WTC11 (cell line): ENCODE data around the gene F10. TPM values are rescaled to one million over a fixed set of nuclear protein-coding genes. Genes with fewer than 3 reads are reported as not detected.

Source experiments
- ATAC-seq: fragments of 200-7000 bp; cut with Tn5 transposase; 2 replicates; pipeline ENCODE4 v1.10.0; 2021; ENCODE audit warnings: mild to moderate bottlenecking, moderate library complexity
- CTCF ChIA-PET: fragments of 300-600 bp; sonication (Branson Sonifier 250); formaldehyde crosslinking; loops from one replicate; lab custom pipeline; 2021; ENCODE audit warnings: antibody characterized with exemption; lab: Charles Lee
- POLR2A ChIA-PET: fragments of 350-600 bp; sonication (Branson Sonifier 250); formaldehyde crosslinking; loops from one replicate; lab custom pipeline; 2021; ENCODE audit warnings: antibody characterized with exemption; lab: Charles Lee
- DNase-seq: peaks from one replicate; pipeline ENCODE4 v3.0.0; 2021; ENCODE audit warnings: low spot score
- H3K27ac Mint-ChIP-seq: 2 replicates; pipeline ENCODE4 v1.8.0; 2021; ENCODE audit warnings: mixed read lengths
- H3K27me3 Mint-ChIP-seq: 2 replicates; pipeline ENCODE4 v1.8.0; 2021; ENCODE audit warnings: low read depth, mild to moderate bottlenecking, moderate library complexity, mixed read lengths
- H3K36me3 Mint-ChIP-seq: 2 replicates; pipeline ENCODE4 v1.8.0; 2021; ENCODE audit warnings: mixed read lengths
- H3K4me1 Mint-ChIP-seq: 2 replicates; pipeline ENCODE4 v1.8.0; 2022; ENCODE audit warnings: mixed read lengths
- H3K4me3 Mint-ChIP-seq: 2 replicates; pipeline ENCODE4 v1.8.0; 2021; ENCODE audit warnings: mild to moderate bottlenecking, moderate library complexity, mixed read lengths
- H3K9me3 Mint-ChIP-seq: 2 replicates; pipeline ENCODE4 v1.8.0; 2021; ENCODE audit warnings: mixed read lengths
- ATF1 ChIP-seq: sonication (generic); formaldehyde crosslinking; IDR thresholded peaks from 2 replicates; pipeline ENCODE4 v1.8.1; 2023; ENCODE audit warnings: mild to moderate bottlenecking, moderate library complexity, missing genetic modification reagents
- ATF6 ChIP-seq: sonication (generic); formaldehyde crosslinking; IDR thresholded peaks from 2 replicates; pipeline ENCODE4 v1.8.1; 2023; ENCODE audit warnings: mild to moderate bottlenecking, missing genetic modification reagents
- CTCF ChIP-seq: fragments of 200-600 bp; IDR thresholded peaks from 2 replicates; pipeline ENCODE4 v1.8.0; 2022; ENCODE audit warnings: antibody characterized with exemption
- E2F4 ChIP-seq: sonication (generic); formaldehyde crosslinking; IDR thresholded peaks from 2 replicates; pipeline ENCODE4 v1.8.1; 2022; ENCODE audit warnings: low read depth, mild to moderate bottlenecking, moderate library complexity, missing genetic modification reagents, borderline replicate concordance
- E2F5 ChIP-seq: sonication (generic); formaldehyde crosslinking; IDR thresholded peaks from 2 replicates; pipeline ENCODE4 v1.8.1; 2022; ENCODE audit warnings: mild to moderate bottlenecking, moderate library complexity, missing genetic modification reagents
- FOXJ3 ChIP-seq: sonication (generic); formaldehyde crosslinking; IDR thresholded peaks from 2 replicates; pipeline ENCODE4 v1.9.0; 2021; ENCODE audit warnings: missing genetic modification reagents, mild to moderate bottlenecking, borderline replicate concordance
- FOXP4 ChIP-seq: sonication (generic); formaldehyde crosslinking; IDR thresholded peaks from 2 replicates; pipeline ENCODE4 v1.8.0; 2022; ENCODE audit warnings: mild to moderate bottlenecking, missing genetic modification reagents
- GABPB1 ChIP-seq: sonication (generic); formaldehyde crosslinking; IDR thresholded peaks from 2 replicates; pipeline ENCODE4 v1.8.1; 2023; ENCODE audit warnings: mild to moderate bottlenecking, missing genetic modification reagents
- GRHL2 ChIP-seq: fragments of 250-450 bp; sonication (Bioruptor Pico); IDR thresholded peaks from 2 replicates; pipeline ENCODE4 v1.8.0; 2022; ENCODE audit warnings: mild to moderate bottlenecking, moderate library complexity; ENCODE audit not compliant: insufficient replicate concordance, severe bottlenecking
- GTF2I ChIP-seq: fragments of 250-450 bp; sonication (Bioruptor Pico); conservative IDR thresholded peaks from 2 replicates; pipeline ENCODE4 v1.4.0; 2021; ENCODE audit warnings: mild to moderate bottlenecking
- HMGA2 ChIP-seq: fragments of 250-450 bp; sonication (Bioruptor Pico); IDR thresholded peaks from 2 replicates; pipeline ENCODE4 v1.4.0; 2021; ENCODE audit warnings: mild to moderate bottlenecking, moderate library complexity
- IRF2 ChIP-seq: sonication (generic); formaldehyde crosslinking; IDR thresholded peaks from 2 replicates; pipeline ENCODE4 v1.8.0; 2022; ENCODE audit warnings: low read depth, missing genetic modification reagents, borderline replicate concordance
- JAZF1 ChIP-seq: fragments of 250-450 bp; sonication (Bioruptor Pico); IDR thresholded peaks from 2 replicates; pipeline ENCODE4 v1.9.0; 2021; ENCODE audit warnings: moderate library complexity, mild to moderate bottlenecking, inconsistent platforms
- MLX ChIP-seq: sonication (generic); formaldehyde crosslinking; IDR thresholded peaks from 2 replicates; pipeline ENCODE4 v1.8.1; 2023; ENCODE audit warnings: mild to moderate bottlenecking, missing genetic modification reagents, moderate library complexity
- NFYB ChIP-seq: sonication (generic); formaldehyde crosslinking; conservative IDR thresholded peaks from 2 replicates; pipeline ENCODE4 v1.8.0; 2022; ENCODE audit warnings: low read depth, missing genetic modification reagents
- PREB ChIP-seq: sonication (generic); formaldehyde crosslinking; IDR thresholded peaks from 2 replicates; pipeline ENCODE4 v1.8.1; 2022; ENCODE audit warnings: mild to moderate bottlenecking, missing genetic modification reagents, moderate library complexity, borderline replicate concordance
- PRRX2 ChIP-seq: fragments of 250-450 bp; sonication (Bioruptor Pico); IDR thresholded peaks from 2 replicates; pipeline ENCODE4 v1.8.0; 2021; ENCODE audit warnings: mild to moderate bottlenecking
- SMAD3 ChIP-seq: sonication (generic); formaldehyde crosslinking; IDR thresholded peaks from 2 replicates; pipeline ENCODE4 v1.8.0; 2022; ENCODE audit warnings: missing genetic modification reagents, mild to moderate bottlenecking, borderline replicate concordance
- TEAD4 ChIP-seq: sonication (generic); formaldehyde crosslinking; IDR thresholded peaks from 2 replicates; pipeline ENCODE4 v1.8.0; 2022; ENCODE audit warnings: mild to moderate bottlenecking, missing genetic modification reagents
- ZNF138 ChIP-seq: sonication (generic); formaldehyde crosslinking; conservative IDR thresholded peaks from 2 replicates; pipeline ENCODE4 v1.8.1; 2022; ENCODE audit warnings: mild to moderate bottlenecking, moderate library complexity, missing genetic modification reagents
- ZNF219 ChIP-seq: sonication (generic); formaldehyde crosslinking; IDR thresholded peaks from 2 replicates; pipeline ENCODE4 v1.8.0; 2023; ENCODE audit warnings: missing genetic modification reagents, mild to moderate bottlenecking, borderline replicate concordance
- ZNF317 ChIP-seq: sonication (generic); formaldehyde crosslinking; IDR thresholded peaks from 2 replicates; pipeline ENCODE4 v1.8.1; 2023; ENCODE audit warnings: low read depth, mild to moderate bottlenecking, moderate library complexity, missing genetic modification reagents, borderline replicate concordance
- ZNF396 ChIP-seq: fragments of 250-450 bp; sonication (Bioruptor Pico); IDR thresholded peaks from 2 replicates; pipeline ENCODE4 v1.8.0; 2021; ENCODE audit warnings: mild to moderate bottlenecking, moderate library complexity, borderline replicate concordance
- ZNF423 ChIP-seq: fragments of 250-450 bp; sonication (Bioruptor Pico); IDR thresholded peaks from 2 replicates; pipeline ENCODE4 v2.1.2; 2022; ENCODE audit warnings: mild to moderate bottlenecking, moderate library complexity
- total RNA-seq: library from RNA; stranded (reverse); gene quantifications from 3 replicates; pipeline ENCODE4 v1.2.3, GENCODE V29; 2021

F10 gene
- total RNA-seq, 1 experiment from 2014 or later, result 0.87 TPM

GRCh38 chr13:113168211-113168610 is 45.6 kb downstream of the F10 start:
- no peak overlapping the region for H3K4me3 Mint-ChIP-seq
- H3K27me3 Mint-ChIP-seq, result no peaks in the 10 kb centered on the region; the same call in 1 of the 2 replicates
- no peak for TF ChIP-seq NFYB
- TF ChIP-seq HMGA2, result no peak
- no peak for TF ChIP-seq E2F5 (CRISPR knock-in tag)
- TF ChIP-seq ZNF423, result no peak
- TF ChIP-seq SMAD3, result no peak
- TF ChIP-seq GABPB1 (CRISPR knock-in tag), result no peak
- no peak for TF ChIP-seq GRHL2 (CRISPR knock-in tag)
- TF ChIP-seq ZNF317, result no peak
- no peak for TF ChIP-seq FOXP4 (CRISPR knock-in tag)
- no peak for TF ChIP-seq ATF6
- TF ChIP-seq ZNF396 (CRISPR knock-in tag), result no peak
- TF ChIP-seq PRRX2 (CRISPR knock-in tag), result no peak
- no peak for TF ChIP-seq ATF1 (CRISPR knock-in tag)
- TF ChIP-seq ZNF138 (CRISPR knock-in tag), result no peak
- TF ChIP-seq IRF2 (CRISPR knock-in tag), result no peak
- no peak for TF ChIP-seq PREB
- no peak for TF ChIP-seq JAZF1 (CRISPR knock-in tag)
- TF ChIP-seq GTF2I, result no peak
- TF ChIP-seq MLX (CRISPR knock-in tag), result no peak
- no peak for ATAC-seq
- H3K9me3 Mint-ChIP-seq, result no peaks in the 10 kb centered on the region
- H3K27ac Mint-ChIP-seq, result no peak overlapping the region
- no peak for DNase-seq
- H3K36me3 Mint-ChIP-seq, result peaks cover 23% of the 10 kb centered on the region
- ChIA-PET POLR2A (no interaction called here), CTCF (no interaction called here)
- peaks cover 19% of the 10 kb centered on the region for H3K4me1 Mint-ChIP-seq

- no peak overlapping the region for H3K4me3 Mint-ChIP-seq
- H3K9me3 Mint-ChIP-seq, result no peaks in the 10 kb centered on the region
- POLR2A ChIA-PET, result no interaction called here
- ATAC-seq, result no peak
- CTCF ChIA-PET, result interaction anchor here (0.6 to 1.2 kb wide), 2 partner anchors 58 to 84 kb away, joined by 3 to 8 read pairs; no protein-coding TSS in a partner anchor
- TF ChIP-seq CTCF (no peak), ZNF219 (CRISPR knock-in tag) (no peak), TEAD4 (CRISPR knock-in tag) (no peak), E2F4 (no peak), GABPB1 (CRISPR knock-in tag) (0 out of 2 replicates have a peak, but pooled peaks have one; percentile 11), MLX (CRISPR knock-in tag) (no peak), FOXJ3 (no peak)
- H3K36me3 Mint-ChIP-seq, result peaks cover 23% of the 10 kb centered on the region
- peaks cover 16% of the 10 kb centered on the region for H3K4me1 Mint-ChIP-seq
- no peak for DNase-seq
- no peaks in the 10 kb centered on the region for H3K27me3 Mint-ChIP-seq
- peak overlapping the region; percentile 41 for H3K27ac Mint-ChIP-seq
These were observed 47.0 kb downstream of the F10 start for GRCh38 chr13:113169277-113170272.
